ENCODE data around the gene KRTAP5-3. TPM values are rescaled to one million over a fixed set of nuclear protein-coding genes. Genes with fewer than 3 reads are reported as not detected.

KRTAP5-3 gene
- polyA plus RNA-seq, 1 donor from 2014 or later, result not detected

DNA sequence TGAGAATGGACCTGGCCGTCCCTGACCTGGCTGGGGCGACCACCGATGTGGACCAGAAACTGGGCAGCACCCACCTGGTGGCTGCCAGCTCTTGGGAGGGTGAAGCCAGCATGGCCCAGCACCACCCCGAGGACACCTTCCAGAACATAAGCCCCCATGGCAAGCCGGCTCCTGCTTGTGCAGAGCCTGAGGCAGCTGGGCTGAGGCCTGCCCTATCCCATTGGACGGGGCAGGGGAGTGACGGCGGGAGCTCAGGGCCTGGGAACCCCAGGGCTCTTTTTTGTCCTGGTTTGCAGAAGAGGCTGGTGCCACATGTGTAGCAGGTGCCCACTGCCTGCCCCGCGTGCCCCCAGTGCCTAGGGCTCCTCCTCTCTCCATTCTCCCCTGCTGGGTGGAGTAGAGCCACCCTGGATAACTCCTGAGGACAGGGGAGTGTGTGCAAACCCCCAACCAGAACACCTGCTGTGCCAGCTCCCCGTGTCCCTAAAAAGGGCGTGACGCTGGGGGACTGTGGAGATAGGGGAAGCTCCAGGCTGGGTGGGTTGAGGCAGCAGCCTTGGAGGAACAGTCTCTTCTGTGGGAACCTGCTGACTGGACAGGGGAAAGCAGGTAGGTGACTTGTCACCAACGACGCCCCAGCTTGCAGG lies 48.1 kb downstream of the KRTAP5-3 start:
- peaks cover 37% of the 10 kb centered on the region for H4K20me1 ChIP-seq (ENCODE audit: insufficient read depth)
- H3K79me2 ChIP-seq (replicated peaks; ENCODE audit: insufficient read depth, low read length), result no peaks in the 10 kb centered on the region
- H3K4me3 ChIP-seq (ENCODE audit: low read length), result no peak overlapping the region
- H3K9me2 ChIP-seq (ENCODE audit: insufficient read depth, low read length), result no peaks in the 10 kb centered on the region
- H3K36me3 ChIP-seq (ENCODE audit: insufficient read depth, low read length), result no peaks in the 10 kb centered on the region
- H3K27ac ChIP-seq (ENCODE audit: low read length), result no peak overlapping the region
- no peaks in the 10 kb centered on the region for H3K9me3 ChIP-seq (ENCODE audit: low read length)
- no peak overlapping the region for H3K9ac ChIP-seq (ENCODE audit: low read length)
- no peak overlapping the region for H2AFZ ChIP-seq (ENCODE audit: low read depth, low read length)
- no peaks in the 10 kb centered on the region for H3F3A ChIP-seq (ENCODE audit: insufficient read depth, low read length, poor library complexity, severe bottlenecking)
- TF ChIP-seq SMC3 (conservative IDR thresholded peaks at IDR 0.05; ENCODE audit: poor library complexity) (no peak), EZH2 (IDR thresholded peaks at IDR 0.05; ENCODE audit: borderline replicate concordance, insufficient read depth, low read length, poor library complexity, severe bottlenecking) (no peak), CTCF (IDR thresholded peaks at IDR 0.05; ENCODE audit: poor library complexity, severe bottlenecking) (no peak), REST (IDR thresholded peaks at IDR 0.05; ENCODE audit: borderline replicate concordance) (no peak), MXI1 (conservative IDR thresholded peaks at IDR 0.05; ENCODE audit: poor library complexity, severe bottlenecking) (no peak), TAF1 (IDR thresholded peaks at IDR 0.05; ENCODE audit: low read depth) (no peak), POLR2AphosphoS5 (IDR thresholded peaks at IDR 0.05) (no peak)
- no peak overlapping the region for H3K4me2 ChIP-seq (ENCODE audit: low read length)
- no peaks in the 10 kb centered on the region for H3K27me3 ChIP-seq (ENCODE audit: insufficient read depth, low read depth, low read length)

GRCh38 chr11:1559111-1559951 lies 48.9 kb downstream of the KRTAP5-3 start:
- Histone ChIP-seq H2AFZ (ENCODE audit: low read depth, low read length) (no peak overlapping the region), H3K36me3 (ENCODE audit: insufficient read depth, low read length) (no peaks in the 10 kb centered on the region), H3K9me2 (ENCODE audit: insufficient read depth, low read length) (no peaks in the 10 kb centered on the region), H3K27ac (ENCODE audit: low read length) (no peak overlapping the region), H3K79me2 (replicated peaks; ENCODE audit: insufficient read depth, low read length) (no peaks in the 10 kb centered on the region), H4K20me1 (ENCODE audit: insufficient read depth) (peaks cover 36% of the 10 kb centered on the region), H3K27me3 (ENCODE audit: insufficient read depth, low read depth, low read length) (no peaks in the 10 kb centered on the region), H3F3A (ENCODE audit: insufficient read depth, low read length, poor library complexity, severe bottlenecking) (no peaks in the 10 kb centered on the region), H3K9me3 (ENCODE audit: low read length) (no peaks in the 10 kb centered on the region), H3K9ac (ENCODE audit: low read length) (no peak overlapping the region), H3K4me3 (ENCODE audit: low read length) (no peak overlapping the region), H3K4me2 (ENCODE audit: low read length) (no peak overlapping the region)
- TF ChIP-seq REST (IDR thresholded peaks at IDR 0.05; ENCODE audit: borderline replicate concordance) (no peak), RAD21 (conservative IDR thresholded peaks at IDR 0.05) (no peak), EP300 (conservative IDR thresholded peaks at IDR 0.05; ENCODE audit: poor library complexity, severe bottlenecking) (no peak), POLR2AphosphoS5 (IDR thresholded peaks at IDR 0.05) (no peak), SMC3 (conservative IDR thresholded peaks at IDR 0.05; ENCODE audit: poor library complexity) (no peak), CTCF (IDR thresholded peaks at IDR 0.05; ENCODE audit: poor library complexity, severe bottlenecking) (no peak), EZH2 (IDR thresholded peaks at IDR 0.05; ENCODE audit: borderline replicate concordance, insufficient read depth, low read length, poor library complexity, severe bottlenecking) (no peak), TAF1 (IDR thresholded peaks at IDR 0.05; ENCODE audit: low read depth) (no peak)
